ENCODE measurements around the gene ZNF532.

DNA sequence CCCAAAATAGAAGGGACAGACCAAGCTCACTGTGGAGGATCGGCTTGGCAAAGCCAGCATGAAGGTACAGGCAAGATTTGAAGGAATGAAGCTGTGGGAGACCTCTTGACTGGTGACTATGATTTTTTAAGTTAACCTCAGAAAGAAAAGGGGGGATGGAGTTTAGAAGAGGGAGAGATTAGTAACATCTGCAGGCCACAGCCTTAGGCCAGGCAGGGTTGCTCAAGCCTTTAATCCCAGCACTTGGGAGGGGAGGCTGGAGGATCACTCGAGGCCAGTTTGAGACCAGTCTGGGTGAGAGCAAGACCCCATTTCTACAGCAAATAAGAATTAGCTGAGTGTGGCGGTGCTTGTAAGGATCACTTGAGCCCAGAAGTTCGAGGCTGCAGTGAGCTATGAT is 46.6 kb downstream of the ZNF532 start:
- TF ChIP-seq, protein P1, sequence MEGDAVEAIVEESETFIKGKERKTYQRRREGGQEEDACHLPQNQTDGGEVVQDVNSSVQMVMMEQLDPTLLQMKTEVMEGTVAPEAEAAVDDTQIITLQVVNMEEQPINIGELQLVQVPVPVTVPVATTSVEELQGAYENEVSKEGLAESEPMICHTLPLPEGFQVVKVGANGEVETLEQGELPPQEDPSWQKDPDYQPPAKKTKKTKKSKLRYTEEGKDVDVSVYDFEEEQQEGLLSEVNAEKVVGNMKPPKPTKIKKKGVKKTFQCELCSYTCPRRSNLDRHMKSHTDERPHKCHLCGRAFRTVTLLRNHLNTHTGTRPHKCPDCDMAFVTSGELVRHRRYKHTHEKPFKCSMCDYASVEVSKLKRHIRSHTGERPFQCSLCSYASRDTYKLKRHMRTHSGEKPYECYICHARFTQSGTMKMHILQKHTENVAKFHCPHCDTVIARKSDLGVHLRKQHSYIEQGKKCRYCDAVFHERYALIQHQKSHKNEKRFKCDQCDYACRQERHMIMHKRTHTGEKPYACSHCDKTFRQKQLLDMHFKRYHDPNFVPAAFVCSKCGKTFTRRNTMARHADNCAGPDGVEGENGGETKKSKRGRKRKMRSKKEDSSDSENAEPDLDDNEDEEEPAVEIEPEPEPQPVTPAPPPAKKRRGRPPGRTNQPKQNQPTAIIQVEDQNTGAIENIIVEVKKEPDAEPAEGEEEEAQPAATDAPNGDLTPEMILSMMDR (conservative IDR thresholded peaks at IDR 0.05; ENCODE audit: low read depth, low read length): no peak
- no peak for TF ChIP-seq EZH2 (IDR thresholded peaks at IDR 0.05; ENCODE audit: borderline replicate concordance, low read depth, low read length, poor library complexity, severe bottlenecking)
